ENCODE results near the gene MASTL.

The MASTL gene

GRCh38 chr10:27225642-27226257 lies 70.6 kb downstream of the MASTL start:
- DNase-seq: no peak

DNA sequence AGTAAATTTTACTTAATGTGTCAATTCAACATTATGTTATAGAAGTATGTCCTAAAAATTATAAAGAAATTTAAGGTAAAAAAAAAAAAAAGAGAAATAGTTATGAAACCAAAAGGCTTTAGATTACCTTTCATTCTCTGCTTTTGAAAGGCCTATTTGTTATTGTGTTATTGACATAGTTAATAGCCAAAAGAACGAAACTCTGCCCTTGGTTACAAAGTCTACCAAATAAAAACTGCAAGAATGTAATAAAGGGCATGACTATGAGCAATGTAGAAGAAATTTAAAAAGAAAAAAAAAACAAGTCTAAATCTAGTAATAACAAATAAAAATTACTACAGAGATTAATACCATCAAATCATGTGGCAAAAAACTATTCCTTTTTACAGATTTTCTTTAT lies 74.9 kb downstream of the MASTL start:
- DNase-seq: no peak

DNA sequence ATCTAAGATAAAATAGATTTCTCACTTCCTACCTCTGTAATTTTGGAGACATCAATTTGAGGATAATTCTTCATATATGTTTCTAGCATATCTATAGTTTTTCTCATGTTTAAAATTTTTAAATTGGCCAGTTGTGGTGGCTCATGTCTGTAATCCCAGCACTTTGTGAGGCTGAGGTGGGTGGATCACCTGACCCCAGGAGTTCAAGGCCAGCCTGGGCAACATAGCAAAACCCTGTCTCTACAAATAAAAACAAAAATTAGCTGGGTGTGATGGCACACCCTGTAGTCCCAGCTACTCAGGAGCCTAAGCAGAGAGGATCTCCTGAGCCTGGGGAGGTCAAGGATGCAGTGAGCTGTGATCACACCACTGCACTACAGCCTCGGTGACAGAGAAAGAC lies 80.6 kb downstream of the MASTL start:
- DNase-seq: no peak
